ENCODE measurements around the gene SFMBT1.

- TF ChIP-seq GATA3 (IDR thresholded peaks at IDR 0.05; ENCODE audit: low read depth, low read length): no peak
- TF ChIP-seq GATA2 (IDR thresholded peaks at IDR 0.05; ENCODE audit: low read depth, low read length): no peak
Observed at GRCh38 chr3:52880047-52880446, 165.8 kb downstream of the SFMBT1 start.
